Stimulated activated naive CD8-positive, alpha-beta T cell treated with anti-CD3 and anti-CD28 coated beads, Interleukin-15, Interleukin-2, amounts not matched to agents 100 ng/mL and 50 ng/mL, for 24 hours (primary cell): ENCODE results near the gene SPCS3.
"Not testable (repeated sequence)": the region's sequence is repeated elsewhere in the genome, so short reads cannot be mapped to it uniquely, and the experiment has no call there.

Source experiments
- H3K27ac Mint-ChIP-seq: one replicate; pipeline ENCODE4 v1.8.0; 2021; ENCODE audit warnings: mild to moderate bottlenecking, mixed read lengths
- H3K27me3 Mint-ChIP-seq: one replicate; pipeline ENCODE4 v1.8.0; 2021; ENCODE audit warnings: mixed read lengths
- H3K36me3 Mint-ChIP-seq: one replicate; pipeline ENCODE4 v1.8.0; 2021; ENCODE audit warnings: low read depth, mixed read lengths
- H3K4me1 Mint-ChIP-seq: one replicate; pipeline ENCODE4 v1.8.0; 2021; ENCODE audit warnings: low read depth, mixed read lengths
- H3K4me3 Mint-ChIP-seq: one replicate; pipeline ENCODE4 v1.8.0; 2021; ENCODE audit warnings: mild to moderate bottlenecking, mixed read lengths
- H3K9me3 Mint-ChIP-seq: one replicate; pipeline ENCODE4 v1.8.0; 2021; ENCODE audit warnings: mixed read lengths

The SPCS3 gene

DNA sequence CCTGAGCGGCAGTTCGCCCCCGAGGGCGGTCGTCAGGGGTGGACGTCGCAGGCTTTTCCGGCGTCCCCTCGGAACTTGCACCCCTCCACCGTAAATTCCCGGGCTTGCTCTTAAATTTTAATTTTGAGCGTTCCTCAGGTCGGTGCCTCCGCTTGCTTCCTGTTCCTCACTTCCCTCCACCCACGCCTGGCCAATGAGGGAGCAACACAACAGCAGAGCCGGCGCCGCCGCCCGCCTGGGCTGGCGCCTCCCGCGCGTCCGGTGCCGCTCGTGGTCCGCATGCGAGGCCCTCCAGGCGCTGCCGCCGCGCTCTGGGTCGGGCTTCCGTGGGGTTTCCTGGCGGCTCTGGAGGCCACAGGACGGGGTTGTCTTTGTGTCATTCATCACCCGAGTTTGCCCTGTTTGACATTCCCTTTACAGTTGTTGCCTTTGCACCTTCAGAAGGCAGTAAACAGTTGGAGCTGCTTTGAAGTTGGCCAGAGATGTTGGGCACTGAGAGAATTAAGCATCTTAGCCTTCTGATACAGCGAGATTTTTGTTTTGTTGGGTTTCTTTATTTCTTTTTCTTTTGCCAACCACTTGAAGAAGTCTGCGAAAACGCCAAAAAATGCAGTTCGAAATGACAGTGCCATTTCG lies 692 bp downstream of the SPCS3 start:
- peaks cover 34% of the 10 kb centered on the region for H3K36me3 Mint-ChIP-seq
- no peaks in the 10 kb centered on the region for H3K9me3 Mint-ChIP-seq
- peak overlapping the region; percentile 98 for H3K4me3 Mint-ChIP-seq
- peak overlapping the region; percentile 98 for H3K27ac Mint-ChIP-seq
- H3K4me1 Mint-ChIP-seq, result peaks cover 54% of the 10 kb centered on the region
- H3K27me3 Mint-ChIP-seq, result no peaks in the 10 kb centered on the region

DNA sequence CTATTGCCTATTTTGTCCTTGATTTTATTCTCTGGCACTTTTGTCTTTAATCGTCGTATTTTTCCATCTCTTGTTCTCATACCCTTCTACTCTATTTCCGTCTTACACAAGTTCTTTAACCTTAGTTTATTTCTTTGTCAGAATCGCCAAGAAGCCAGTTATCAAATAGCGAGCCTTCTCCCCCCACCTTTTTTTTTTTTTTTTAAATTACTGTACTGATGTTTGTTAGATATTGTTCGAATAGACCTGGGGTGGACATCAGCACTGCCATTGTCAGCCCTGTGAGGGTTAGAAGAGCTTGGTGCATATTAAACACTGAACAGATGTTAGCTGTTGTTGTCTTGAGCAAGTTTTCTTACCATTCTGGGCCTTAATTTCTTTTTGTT lies 1.2 kb downstream of the SPCS3 start:
- Mint-ChIP-seq H3K4me3 (peak overlapping the region; percentile 98), H3K36me3 (peaks cover 34% of the 10 kb centered on the region), H3K27me3 (no peaks in the 10 kb centered on the region), H3K9me3 (no peaks in the 10 kb centered on the region), H3K27ac (peak overlapping the region; percentile 98), H3K4me1 (peaks cover 55% of the 10 kb centered on the region)

DNA sequence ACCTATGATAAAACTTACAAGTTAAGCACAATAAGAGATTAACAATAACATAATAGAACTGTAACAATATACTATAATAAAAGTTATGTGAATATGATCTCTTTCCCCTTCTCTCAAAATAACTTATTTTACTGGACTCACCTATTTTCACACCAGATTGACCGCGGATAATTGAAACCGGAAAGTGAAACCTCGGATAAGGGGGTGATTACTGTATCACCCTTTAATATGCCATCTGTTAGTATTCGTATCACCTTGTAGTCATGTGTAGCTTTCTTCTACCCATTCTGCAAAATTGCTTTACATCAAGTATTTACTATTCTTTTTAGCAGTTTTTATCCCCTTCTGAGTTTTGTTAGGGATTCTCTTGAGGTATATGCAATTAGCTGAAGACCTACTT lies 1.8 kb downstream of the SPCS3 start:
- H3K9me3 Mint-ChIP-seq, result no peaks in the 10 kb centered on the region
- no peaks in the 10 kb centered on the region for H3K27me3 Mint-ChIP-seq
- H3K4me3 Mint-ChIP-seq, result peak overlapping the region; percentile 98
- H3K27ac Mint-ChIP-seq, result peak overlapping the region; percentile 98
- peaks cover 37% of the 10 kb centered on the region for H3K36me3 Mint-ChIP-seq
- H3K4me1 Mint-ChIP-seq, result peaks cover 61% of the 10 kb centered on the region

DNA sequence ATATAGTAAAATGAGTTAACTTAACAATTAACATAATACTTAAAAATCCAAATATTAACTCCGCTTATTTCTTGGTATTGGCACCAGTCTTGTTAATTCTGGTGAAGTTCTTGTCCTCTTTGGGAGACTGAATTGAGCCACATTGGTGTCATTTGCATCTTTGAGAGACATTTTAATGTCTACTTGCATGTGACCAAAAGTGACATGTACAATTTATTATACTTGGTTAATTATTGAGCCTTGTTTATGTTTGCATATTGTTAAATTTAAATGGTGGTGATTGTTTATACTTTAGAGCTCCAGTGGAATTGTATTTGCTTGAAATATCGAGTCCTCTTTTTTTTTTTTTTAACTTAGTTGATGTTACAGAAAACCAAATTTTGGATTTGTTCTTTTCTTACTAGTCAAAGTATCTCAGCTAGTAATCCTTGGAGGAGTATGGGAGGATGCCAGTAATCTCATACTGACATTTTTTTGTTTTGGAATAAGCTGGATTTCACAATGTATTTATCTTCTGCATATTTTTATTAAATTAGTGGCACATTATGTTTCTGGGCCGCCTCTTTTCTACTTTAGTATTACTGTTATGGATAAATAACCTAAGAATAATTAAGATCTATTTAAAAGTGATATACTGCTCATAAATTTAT lies 3.9 kb downstream of the SPCS3 start:
- H3K36me3 Mint-ChIP-seq, result peaks cover 57% of the 10 kb centered on the region
- H3K4me3 Mint-ChIP-seq, result no peak overlapping the region
- H3K27ac Mint-ChIP-seq, result no peak overlapping the region
- no peaks in the 10 kb centered on the region for H3K9me3 Mint-ChIP-seq
- H3K27me3 Mint-ChIP-seq, result no peaks in the 10 kb centered on the region
- peaks cover 63% of the 10 kb centered on the region for H3K4me1 Mint-ChIP-seq

DNA sequence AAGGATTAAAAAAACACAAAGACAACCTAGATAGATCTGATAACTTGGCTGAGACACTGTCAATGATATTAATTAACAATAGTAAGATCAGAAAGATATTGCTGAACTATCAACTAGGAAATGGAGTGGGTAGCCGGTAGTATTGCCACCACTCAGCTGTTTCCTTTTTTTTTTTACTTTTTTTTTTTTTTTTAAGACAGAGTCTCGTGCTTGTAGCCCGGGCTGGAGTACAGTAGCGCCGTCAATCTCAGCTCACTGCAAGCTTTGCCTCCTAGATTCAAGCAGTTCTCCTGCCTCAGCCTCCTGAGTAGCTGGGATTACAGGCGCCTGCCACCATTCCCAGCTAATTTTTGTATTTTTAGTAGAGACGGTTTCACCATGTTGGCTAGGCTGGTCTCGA lies 5.1 kb downstream of the SPCS3 start:
- Mint-ChIP-seq H3K36me3 (peaks cover 61% of the 10 kb centered on the region), H3K4me1 (peaks cover 54% of the 10 kb centered on the region)
- H3K9me3 Mint-ChIP-seq, H3K27me3 Mint-ChIP-seq, H3K4me3 Mint-ChIP-seq, H3K27ac Mint-ChIP-seq: not testable (repeated sequence)

DNA sequence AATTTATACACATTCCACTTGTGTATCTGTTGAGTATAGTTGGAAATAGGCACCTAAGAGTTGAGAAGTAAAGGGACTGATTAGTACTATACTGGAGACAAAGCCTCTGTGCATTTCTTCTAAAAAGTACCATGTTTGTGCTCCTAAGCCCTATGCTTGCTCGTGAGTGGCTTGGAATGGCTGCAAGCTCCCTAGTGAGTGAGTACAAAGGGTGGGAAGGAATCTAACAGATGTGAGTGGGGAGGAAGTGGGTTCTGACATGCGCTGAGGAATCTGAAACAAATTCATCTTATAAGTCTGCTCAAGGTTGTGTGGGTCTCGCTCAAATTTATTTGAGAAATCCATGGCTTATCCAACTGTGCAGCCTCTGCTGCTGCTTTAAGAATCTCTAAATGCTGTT lies 13.3 kb downstream of the SPCS3 start:
- peaks cover 22% of the 10 kb centered on the region for H3K4me1 Mint-ChIP-seq
- no peaks in the 10 kb centered on the region for H3K9me3 Mint-ChIP-seq
- no peak overlapping the region for H3K4me3 Mint-ChIP-seq
- H3K27ac Mint-ChIP-seq, result no peak overlapping the region
- peaks cover 49% of the 10 kb centered on the region for H3K36me3 Mint-ChIP-seq
- H3K27me3 Mint-ChIP-seq, result no peaks in the 10 kb centered on the region

DNA sequence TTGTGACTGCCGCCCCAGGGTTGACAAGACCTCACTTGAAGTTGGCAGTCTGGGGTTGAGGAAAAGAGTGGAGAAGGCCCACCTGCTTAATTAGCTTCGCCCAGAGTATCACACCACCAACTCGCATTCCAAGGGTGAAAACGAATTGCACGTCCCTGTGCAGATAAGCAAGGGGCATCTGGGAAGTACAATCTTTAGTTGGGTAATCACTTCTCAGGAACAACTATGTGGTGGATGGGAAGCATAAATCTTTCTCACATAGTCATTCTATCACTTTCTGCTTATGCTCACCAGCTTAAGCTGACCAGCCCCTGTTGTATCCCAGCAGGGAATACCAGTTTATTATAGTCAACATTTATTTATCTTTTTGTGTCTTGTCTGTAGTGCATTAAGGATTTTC lies 14.3 kb downstream of the SPCS3 start:
- no peaks in the 10 kb centered on the region for H3K9me3 Mint-ChIP-seq
- no peak overlapping the region for H3K27ac Mint-ChIP-seq
- H3K36me3 Mint-ChIP-seq, result peaks cover 42% of the 10 kb centered on the region
- H3K27me3 Mint-ChIP-seq, result no peaks in the 10 kb centered on the region
- no peak overlapping the region for H3K4me3 Mint-ChIP-seq
- peaks cover 22% of the 10 kb centered on the region for H3K4me1 Mint-ChIP-seq

DNA sequence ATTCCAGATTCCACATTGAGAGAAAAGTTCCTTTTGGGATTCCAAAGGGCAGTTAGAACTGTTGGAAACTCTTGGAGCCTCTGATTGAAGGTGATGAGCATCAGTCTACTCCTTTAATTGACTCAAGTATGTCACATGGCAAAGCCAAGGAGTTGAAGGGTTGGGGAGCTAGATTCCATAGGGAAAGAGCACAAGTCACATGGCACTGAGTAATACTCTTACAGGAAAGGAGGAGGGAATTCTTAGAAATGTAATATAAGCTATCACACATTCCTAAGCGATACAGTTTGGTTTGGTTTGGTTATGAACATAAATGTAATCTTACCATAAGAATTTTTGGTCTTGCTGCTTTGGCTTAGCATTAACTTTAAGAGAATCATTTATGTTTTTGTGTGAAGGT lies 15.7 kb downstream of the SPCS3 start:
- no peaks in the 10 kb centered on the region for H3K27me3 Mint-ChIP-seq
- H3K9me3 Mint-ChIP-seq, result no peaks in the 10 kb centered on the region
- H3K4me3 Mint-ChIP-seq, result no peak overlapping the region
- H3K4me1 Mint-ChIP-seq, result peaks cover 18% of the 10 kb centered on the region
- no peak overlapping the region for H3K27ac Mint-ChIP-seq
- H3K36me3 Mint-ChIP-seq, result peaks cover 34% of the 10 kb centered on the region

DNA sequence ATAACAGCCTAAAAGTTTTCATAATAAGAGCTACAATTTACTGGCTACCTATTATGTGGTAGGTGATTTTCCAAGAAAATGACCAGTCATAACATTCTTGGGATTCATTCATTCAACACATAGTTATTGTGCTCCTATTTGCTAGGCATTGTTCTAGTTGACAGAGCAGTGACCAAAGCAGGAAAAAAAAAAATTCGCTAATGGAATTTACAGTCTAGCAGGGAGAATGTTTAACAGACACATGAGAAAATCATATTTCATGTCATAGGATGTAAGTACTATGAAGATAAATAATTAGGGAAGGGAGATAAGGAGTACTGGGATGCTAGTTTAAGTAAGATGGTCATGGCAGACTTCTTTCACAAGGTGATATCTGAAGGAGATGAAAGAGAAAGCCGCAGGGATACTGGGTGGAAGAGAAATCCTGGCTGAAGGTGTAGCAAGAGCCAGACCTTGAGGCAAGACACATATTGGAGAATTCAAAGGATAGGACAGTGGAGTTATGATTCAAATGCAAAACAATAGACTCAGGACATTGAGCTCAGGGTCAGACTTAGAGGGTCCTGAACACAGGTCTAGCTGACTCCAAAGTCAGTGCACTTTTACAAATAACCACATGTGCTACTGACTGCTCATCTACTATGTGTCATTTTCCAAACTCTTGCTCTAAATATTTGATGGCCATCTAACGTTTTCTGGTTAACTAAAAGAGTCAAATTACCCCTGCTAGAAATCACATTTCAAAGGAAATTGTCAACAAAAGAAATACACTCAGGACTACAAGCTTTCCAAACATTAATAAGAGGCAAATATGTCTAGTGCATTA lies 20.4 kb downstream of the SPCS3 start:
- peaks cover 7% of the 10 kb centered on the region for H3K4me1 Mint-ChIP-seq
- H3K4me3 Mint-ChIP-seq, result no peak overlapping the region
- no peaks in the 10 kb centered on the region for H3K27me3 Mint-ChIP-seq
- H3K36me3 Mint-ChIP-seq, result peaks cover 25% of the 10 kb centered on the region
- H3K9me3 Mint-ChIP-seq, result peaks cover 9% of the 10 kb centered on the region
- H3K27ac Mint-ChIP-seq, result no peak overlapping the region

DNA sequence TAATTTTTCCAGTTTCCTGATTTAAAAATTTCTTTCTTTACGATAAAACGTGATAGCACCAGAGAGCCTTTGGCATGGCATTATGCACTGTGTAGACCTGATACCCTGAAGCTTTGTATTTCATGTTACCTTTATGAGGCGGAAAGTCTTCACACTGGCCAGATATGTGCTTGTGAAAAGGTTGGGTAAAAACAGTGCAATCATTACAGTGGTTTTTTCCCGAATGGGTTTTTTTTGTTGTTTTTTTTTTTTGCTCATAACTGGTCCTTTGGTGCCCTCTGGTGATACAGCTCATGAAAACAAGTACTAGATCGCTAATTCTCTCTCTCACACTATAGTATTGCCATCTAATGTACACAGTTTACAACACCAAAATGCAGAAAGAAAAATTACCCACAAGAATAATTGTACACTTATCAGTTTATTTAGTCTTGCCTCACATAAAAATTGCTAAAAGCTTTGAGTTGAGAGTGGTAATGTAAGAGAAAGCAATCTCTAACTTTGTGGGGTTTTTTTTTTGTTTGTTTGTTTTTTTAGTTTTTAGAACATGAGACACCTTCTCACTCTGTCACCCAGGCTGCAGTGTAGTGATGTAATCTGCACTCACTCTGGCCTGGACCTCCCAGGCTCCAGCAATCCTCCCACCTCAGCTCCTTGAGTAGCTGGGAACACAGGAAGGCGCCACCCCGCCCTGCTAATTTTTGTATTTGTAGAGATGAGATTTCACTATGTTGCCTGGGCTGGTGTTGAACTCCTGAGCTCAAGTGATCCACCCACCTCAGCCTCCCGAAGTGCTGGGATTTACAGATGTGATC lies 21.3 kb downstream of the SPCS3 start:
- Mint-ChIP-seq H3K27ac (no peak overlapping the region), H3K4me1 (peaks cover 3% of the 10 kb centered on the region), H3K36me3 (peaks cover 28% of the 10 kb centered on the region), H3K4me3 (no peak overlapping the region), H3K9me3 (peaks cover 9% of the 10 kb centered on the region), H3K27me3 (no peaks in the 10 kb centered on the region)

DNA sequence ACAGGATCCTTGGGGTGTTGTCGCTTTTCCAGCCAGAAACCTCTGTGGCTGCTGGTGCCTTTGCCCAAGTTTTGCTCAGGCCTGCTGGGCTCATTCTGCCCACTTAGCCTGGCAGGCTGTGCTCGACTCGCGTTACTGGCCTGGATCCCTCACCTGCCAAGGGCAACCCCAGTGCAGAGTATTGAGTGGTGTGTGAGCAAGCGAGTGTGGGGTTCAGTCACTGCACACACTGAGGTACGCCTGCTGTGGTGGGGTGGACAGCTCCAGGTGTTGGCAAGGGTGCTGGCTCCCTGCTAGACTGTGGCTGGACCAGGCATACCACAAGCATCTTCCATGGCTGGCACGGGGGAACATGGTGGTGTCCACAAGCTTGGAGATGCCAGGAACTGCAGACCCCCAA lies 22.6 kb downstream of the SPCS3 start:
- Mint-ChIP-seq H3K27me3 (no peaks in the 10 kb centered on the region), H3K4me3 (no peak overlapping the region), H3K36me3 (peaks cover 21% of the 10 kb centered on the region), H3K27ac (no peak overlapping the region), H3K4me1 (peaks cover 3% of the 10 kb centered on the region), H3K9me3 (peaks cover 9% of the 10 kb centered on the region)

DNA sequence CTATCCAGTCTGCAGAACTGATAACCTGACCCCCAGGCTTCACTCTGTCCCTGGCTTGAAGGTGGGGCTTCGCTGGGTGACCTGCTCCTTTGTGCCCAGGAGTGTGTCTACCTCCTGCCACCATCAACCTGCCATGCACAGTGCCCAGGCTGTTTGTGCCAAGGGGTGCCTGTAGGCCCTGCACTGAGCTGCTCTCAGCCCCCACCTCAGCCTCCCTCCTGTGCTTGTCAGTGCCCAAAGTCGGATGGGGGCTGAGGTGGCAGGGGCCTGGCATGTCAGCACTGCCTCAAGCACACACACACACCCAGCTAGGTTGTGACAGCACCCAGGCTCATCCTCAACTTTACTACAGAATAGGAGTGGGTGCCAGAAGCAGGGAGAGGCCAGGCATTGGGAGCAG lies 23.5 kb downstream of the SPCS3 start:
- Mint-ChIP-seq H3K9me3 (peaks cover 9% of the 10 kb centered on the region), H3K4me1 (peaks cover 3% of the 10 kb centered on the region), H3K4me3 (no peak overlapping the region), H3K27ac (no peak overlapping the region), H3K36me3 (peaks cover 21% of the 10 kb centered on the region), H3K27me3 (no peaks in the 10 kb centered on the region)

DNA sequence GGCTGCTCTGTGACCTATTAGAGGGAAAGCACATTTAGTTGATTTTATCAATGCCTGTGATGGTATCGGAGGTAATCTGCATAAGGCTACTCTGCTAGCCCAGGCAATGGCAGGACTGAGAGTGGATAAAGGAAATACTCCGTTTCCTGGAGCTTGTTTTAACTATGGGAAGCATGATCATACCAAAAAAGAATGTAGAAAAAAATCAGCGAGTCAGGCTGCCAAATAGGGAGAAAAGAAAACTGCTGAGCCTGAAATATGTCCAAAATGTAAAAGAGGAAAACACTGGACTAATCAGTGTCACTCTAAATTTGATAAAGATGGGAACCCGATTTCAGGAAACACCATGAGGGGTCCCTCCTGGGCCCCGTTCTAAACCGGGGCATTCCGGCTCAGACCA lies 25.6 kb downstream of the SPCS3 start:
- H3K4me3 Mint-ChIP-seq, H3K4me1 Mint-ChIP-seq, H3K27ac Mint-ChIP-seq, H3K27me3 Mint-ChIP-seq: not testable (repeated sequence)
- Mint-ChIP-seq H3K9me3 (peaks cover 14% of the 10 kb centered on the region), H3K36me3 (peaks cover 32% of the 10 kb centered on the region)

DNA sequence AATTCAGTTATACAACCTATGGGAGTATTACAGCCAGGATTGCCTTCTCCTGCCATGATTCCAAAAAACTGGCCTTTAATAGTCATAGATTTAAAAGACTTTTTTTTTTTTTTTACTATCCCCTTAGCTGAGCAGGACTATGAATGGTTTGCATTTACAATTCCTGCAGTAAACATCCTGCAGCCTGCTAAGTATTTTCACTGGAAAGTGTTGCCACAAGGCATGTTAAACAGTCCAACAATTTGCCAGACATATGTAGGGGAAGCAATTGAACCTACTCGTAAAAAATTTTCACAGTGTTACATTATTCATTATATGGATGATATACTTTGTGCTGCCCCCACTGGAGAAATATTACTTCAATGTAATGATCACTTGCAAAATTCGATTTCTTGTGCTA lies 27.1 kb downstream of the SPCS3 start:
- H3K27ac Mint-ChIP-seq, H3K27me3 Mint-ChIP-seq, H3K4me3 Mint-ChIP-seq, H3K4me1 Mint-ChIP-seq: not testable (repeated sequence)
- Mint-ChIP-seq H3K36me3 (peaks cover 32% of the 10 kb centered on the region), H3K9me3 (peaks cover 14% of the 10 kb centered on the region)

DNA sequence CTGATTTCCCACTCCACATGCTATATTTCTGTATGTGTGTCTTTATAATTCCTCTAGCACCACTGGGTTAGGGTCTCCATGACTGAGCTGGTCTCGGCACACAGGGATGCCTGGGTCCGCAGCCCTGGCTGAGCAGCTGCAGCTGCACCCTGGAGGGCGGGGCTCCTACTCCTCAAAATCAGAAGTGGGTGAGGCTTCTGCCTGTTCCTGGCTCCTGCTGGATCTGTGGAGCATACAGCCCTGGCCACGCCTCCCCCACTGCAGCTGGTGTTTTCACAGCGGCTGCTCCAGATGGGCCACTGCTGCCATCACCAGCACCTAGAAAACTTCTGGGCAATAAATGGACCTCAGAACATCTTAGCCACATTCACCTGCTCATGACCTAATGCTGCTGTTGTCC lies 30.9 kb downstream of the SPCS3 start:
- Mint-ChIP-seq H3K27ac (no peak overlapping the region), H3K27me3 (no peaks in the 10 kb centered on the region), H3K4me3 (no peak overlapping the region), H3K4me1 (no peaks in the 10 kb centered on the region), H3K9me3 (peaks cover 4% of the 10 kb centered on the region), H3K36me3 (peaks cover 18% of the 10 kb centered on the region)
